K562 (cell line): ENCODE data around the gene APBA2. TPM values are rescaled to one million over a fixed set of nuclear protein-coding genes. Genes with fewer than 3 reads are reported as not detected.

Source experiments
- BACH1 ChIP-seq: fragments of 200-800 bp; sonication (Bioruptor generic); IDR thresholded peaks from 2 replicates; pipeline ENCODE4 v1.6.1; 2016; ENCODE audit warnings: missing genetic modification characterization, missing compliant biosample characterization
- CLOCK ChIP-seq: fragments of 250-450 bp; sonication (Bioruptor Pico); IDR thresholded peaks from 2 replicates; pipeline ENCODE4 v1.4.0; 2020; ENCODE audit warnings: mild to moderate bottlenecking, moderate library complexity, borderline replicate concordance
- CUX1 ChIP-seq: fragments of 200-800 bp; sonication (Bioruptor generic); IDR thresholded peaks from 2 replicates; pipeline ENCODE4 v1.6.1; 2016; ENCODE audit warnings: missing genetic modification characterization, missing compliant biosample characterization
- GABPA ChIP-seq: fragments of 200-800 bp; sonication (Bioruptor generic); conservative IDR thresholded peaks from 2 replicates; pipeline ENCODE4 v1.6.1; 2016; ENCODE audit warnings: low read depth, missing genetic modification characterization, missing compliant biosample characterization
- GABPB1 ChIP-seq: sonication (generic); formaldehyde crosslinking; IDR thresholded peaks from 2 replicates; pipeline ENCODE4 v1.8.0; 2022; ENCODE audit warnings: mild to moderate bottlenecking, missing genetic modification reagents
- ILF3 ChIP-seq: fragments of 450-650 bp; IDR thresholded peaks from 2 replicates; pipeline ENCODE4 v1.6.1; 2018; ENCODE audit warnings: antibody characterized with exemption, mild to moderate bottlenecking, moderate library complexity, borderline replicate concordance
- KAT2B ChIP-seq: IDR thresholded peaks from one replicate; pipeline ENCODE4 v1.6.1; 2012; ENCODE audit warnings: low read depth, mild to moderate bottlenecking, control low read depth, inconsistent platforms, low read length, moderate library complexity
- KLF10 ChIP-seq: fragments of 250-450 bp; sonication (Bioruptor Pico); IDR thresholded peaks from 2 replicates; pipeline ENCODE4 v1.6.1; 2021; ENCODE audit warnings: matching md5 sums
- LCOR ChIP-seq: sonication (generic); formaldehyde crosslinking; IDR thresholded peaks from 2 replicates; pipeline ENCODE4 v1.8.0; 2022; ENCODE audit warnings: mild to moderate bottlenecking, missing genetic modification reagents
- NEUROD1 ChIP-seq: fragments of 150-350 bp; IDR thresholded peaks from 2 replicates; pipeline ENCODE4 v1.6.1; 2014; ENCODE audit warnings: borderline replicate concordance, low read length, low read depth; ENCODE audit not compliant: partially characterized antibody
- PHB2 ChIP-seq: fragments of 450-650 bp; IDR thresholded peaks from 2 replicates; pipeline ENCODE4 v1.6.1; 2017; ENCODE audit warnings: low read depth
- RBM15 ChIP-seq: fragments of 200-400 bp; formaldehyde crosslinking; IDR thresholded peaks from 2 replicates; pipeline ENCODE4 v1.6.1; 2018; ENCODE audit warnings: mild to moderate bottlenecking, low read length, moderate library complexity; ENCODE audit not compliant: insufficient read depth
- RCOR1 ChIP-seq, 2 experiments: IDR thresholded peaks; 2 replicates each; pipeline ENCODE4 v1.6.1; 2012; ENCODE audit warnings: low read depth in 2 of 2, low read length in 2 of 2, borderline replicate concordance in 1 of 2, improper control_type of control experiment in 1 of 2
- SMARCA5 ChIP-seq: fragments of 450-650 bp; IDR thresholded peaks from 2 replicates; pipeline ENCODE4 v1.6.1; 2016
- SNIP1 ChIP-seq: fragments of 450-650 bp; IDR thresholded peaks from 2 replicates; pipeline ENCODE4 v1.7.1; 2017; ENCODE audit warnings: low read depth, mild to moderate bottlenecking
- ZNF274 ChIP-seq: IDR thresholded peaks from 2 replicates; pipeline ENCODE4 v1.6.1; 2011; ENCODE audit warnings: low read depth, mild to moderate bottlenecking, low read length, moderate library complexity, borderline replicate concordance
- ZNF311 ChIP-seq: fragments of 250-450 bp; sonication (Bioruptor Pico); IDR thresholded peaks from 2 replicates; pipeline ENCODE4 v1.4.0; 2020; ENCODE audit warnings: mild to moderate bottlenecking, moderate library complexity
- polyA plus RNA-seq, 8 experiments: library from polyadenylated mRNA; depleted of rRNA in 4 of 8; stranded (reverse) in 5 of 8; unstranded in 3 of 8; fragments of >200 nt; fragmentation: Nextera tagmentation in 2 of 8; fragmentation: Illumina TruSeq in 1 of 8; extraction: Ambion mirVana in 2 of 8; extraction: Trizol in 1 of 8; gene quantifications; 2 replicates each; pipeline versions ENCODE4 v1.2.1 to v1.2.3, GENCODE V29; 2011 to 2014; ENCODE audit warnings: inconsistent platforms in 1 of 8, missing spikeins in 1 of 8
- total RNA-seq, 7 experiments: library from RNA; depleted of rRNA in 6 of 7; stranded (reverse); fragments of >200 nt in 6 of 7; fragmentation: Illumina TruSeq in 2 of 7; extraction: Trizol in 2 of 7; gene quantifications; 2 replicates each; pipeline versions ENCODE4 v1.2.1 to v1.2.3, GENCODE V29; 2011 to 2021; ENCODE audit warnings: low replicate concordance in 1 of 7
- TF ChIP-seq, protein P1 (sequence below): fragments of 450-650 bp; IDR thresholded peaks from 2 replicates; pipeline ENCODE4 v1.6.1; 2018; ENCODE audit not compliant: partially characterized antibody

Gene APBA2
- total and polyA plus RNA-seq, 9 of the 15 experiments (the other 6 are each of a cell fraction or from before 2014, with no cell fraction given): 0.24 to 40.9 (median 25.2) TPM

GRCh38 chr15:28955993-28956421 lies 70.2 kb downstream of the APBA2 start (continued):
- TF ChIP-seq, protein P1, sequence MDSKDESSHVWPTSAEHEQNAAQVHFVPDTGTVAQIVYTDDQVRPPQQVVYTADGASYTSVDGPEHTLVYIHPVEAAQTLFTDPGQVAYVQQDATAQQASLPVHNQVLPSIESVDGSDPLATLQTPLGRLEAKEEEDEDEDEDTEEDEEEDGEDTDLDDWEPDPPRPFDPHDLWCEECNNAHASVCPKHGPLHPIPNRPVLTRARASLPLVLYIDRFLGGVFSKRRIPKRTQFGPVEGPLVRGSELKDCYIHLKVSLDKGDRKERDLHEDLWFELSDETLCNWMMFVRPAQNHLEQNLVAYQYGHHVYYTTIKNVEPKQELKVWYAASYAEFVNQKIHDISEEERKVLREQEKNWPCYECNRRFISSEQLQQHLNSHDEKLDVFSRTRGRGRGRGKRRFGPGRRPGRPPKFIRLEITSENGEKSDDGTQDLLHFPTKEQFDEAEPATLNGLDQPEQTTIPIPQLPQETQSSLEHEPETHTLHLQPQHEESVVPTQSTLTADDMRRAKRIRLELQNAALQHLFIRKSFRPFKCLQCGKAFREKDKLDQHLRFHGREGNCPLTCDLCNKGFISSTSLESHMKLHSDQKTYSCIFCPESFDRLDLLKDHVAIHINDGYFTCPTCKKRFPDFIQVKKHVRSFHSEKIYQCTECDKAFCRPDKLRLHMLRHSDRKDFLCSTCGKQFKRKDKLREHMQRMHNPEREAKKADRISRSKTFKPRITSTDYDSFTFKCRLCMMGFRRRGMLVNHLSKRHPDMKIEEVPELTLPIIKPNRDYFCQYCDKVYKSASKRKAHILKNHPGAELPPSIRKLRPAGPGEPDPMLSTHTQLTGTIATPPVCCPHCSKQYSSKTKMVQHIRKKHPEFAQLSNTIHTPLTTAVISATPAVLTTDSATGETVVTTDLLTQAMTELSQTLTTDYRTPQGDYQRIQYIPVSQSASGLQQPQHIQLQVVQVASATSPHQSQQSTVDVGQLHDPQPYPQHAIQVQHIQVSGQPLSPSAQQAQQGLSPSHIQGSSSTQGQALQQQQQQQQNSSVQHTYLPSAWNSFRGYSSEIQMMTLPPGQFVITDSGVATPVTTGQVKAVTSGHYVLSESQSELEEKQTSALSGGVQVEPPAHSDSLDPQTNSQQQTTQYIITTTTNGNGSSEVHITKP: no peak
- no peak for TF ChIP-seq CLOCK (CRISPR knock-in tag)
- TF ChIP-seq KLF10 (CRISPR knock-in tag): no peak
- 0 out of 4 replicates have a peak, but pooled peaks of 1 of the 2 experiments have one; percentile 15 for TF ChIP-seq RCOR1 (IDR thresholded peaks at IDR 0.05; ENCODE audit: borderline replicate concordance in 1 of 2, low read depth in 2 of 2, low read length in 2 of 2)
- peak; percentile 80 for TF ChIP-seq GABPB1 (CRISPR knock-in tag)
- no peak for TF ChIP-seq NEUROD1
- no peak for TF ChIP-seq BACH1 (tag)
- no peak for TF ChIP-seq SNIP1
- no peak for TF ChIP-seq PHB2
- no peak for TF ChIP-seq ILF3
- TF ChIP-seq CUX1: no peak
- no peak for TF ChIP-seq KAT2B
- TF ChIP-seq GABPA: peak; percentile 73
- no peak for TF ChIP-seq SMARCA5
- no peak for TF ChIP-seq ZNF274
- TF ChIP-seq LCOR (CRISPR knock-in tag): 0 out of 2 replicates have a peak, but pooled peaks have one; percentile 27
- no peak for TF ChIP-seq RBM15
- no peak for TF ChIP-seq ZNF311 (CRISPR knock-in tag)
